KOPT-K1 (cell line): ENCODE measurements around the gene ZG16B.

Source experiments
- H3K27ac ChIP-seq: fragments of 200-600 bp; sonication (generic); 2 replicates; pipeline ENCODE4 v1.5.1; 2016; ENCODE audit warnings: antibody characterized with exemption, mild to moderate bottlenecking, low read depth, low read length; ENCODE audit not compliant: poor library complexity, severe bottlenecking
- H3K36me3 ChIP-seq: fragments of 200-600 bp; sonication (generic); 2 replicates; pipeline ENCODE4 v1.5.1; 2017; ENCODE audit warnings: antibody characterized with exemption, mild to moderate bottlenecking, low read length, moderate library complexity; ENCODE audit not compliant: insufficient read depth
- H3K9me3 ChIP-seq: fragments of 200-600 bp; sonication (generic); 2 replicates; pipeline ENCODE4 v1.5.1; 2017; ENCODE audit warnings: antibody characterized with exemption, low read length, mild to moderate bottlenecking; ENCODE audit not compliant: insufficient read depth, poor library complexity, severe bottlenecking

The ZG16B gene

GRCh38 chr16:2841606-2842339, 11.7 kb downstream of the ZG16B start:
- Histone ChIP-seq H3K36me3 (no peaks in the 10 kb centered on the region), H3K9me3 (no peaks in the 10 kb centered on the region), H3K27ac (no peak overlapping the region)

DNA sequence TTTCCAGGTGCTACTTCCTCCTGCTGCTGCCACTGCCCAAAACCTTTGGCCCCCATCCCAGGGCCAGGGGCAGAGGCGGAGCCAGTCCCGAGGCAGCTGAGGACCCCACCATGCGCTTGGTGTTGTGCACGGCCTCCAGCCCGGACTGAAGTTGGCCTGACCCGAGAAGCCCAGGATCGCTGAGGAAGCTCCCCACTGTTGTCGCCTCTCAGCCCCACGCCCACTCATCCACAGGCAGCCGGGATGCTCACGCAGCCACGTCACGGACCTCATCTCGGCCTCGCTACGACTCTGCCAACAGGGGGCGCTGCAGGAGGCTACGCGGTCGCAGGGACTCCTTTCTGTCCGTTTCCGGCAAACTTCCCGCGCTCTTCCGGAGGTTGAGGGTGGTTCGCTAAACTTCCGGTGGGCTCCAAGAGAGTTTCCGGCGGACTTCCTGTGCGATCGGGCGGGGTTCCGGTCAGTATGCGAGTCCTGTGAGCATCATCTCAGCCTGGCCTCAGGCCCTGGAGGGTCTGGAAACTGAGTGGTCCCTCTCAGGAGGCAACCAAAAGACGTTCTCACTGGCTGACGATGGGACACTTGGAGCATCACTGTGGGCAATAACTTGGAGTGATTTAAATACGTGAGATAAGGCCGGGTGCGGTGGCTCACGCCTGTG, 12.4 kb downstream of the ZG16B start:
- H3K27ac ChIP-seq, result no peak overlapping the region
- no peaks in the 10 kb centered on the region for H3K9me3 ChIP-seq
- H3K36me3 ChIP-seq, result no peaks in the 10 kb centered on the region

- no peaks in the 10 kb centered on the region for H3K36me3 ChIP-seq
- H3K27ac ChIP-seq, result no peak overlapping the region
- no peaks in the 10 kb centered on the region for H3K9me3 ChIP-seq
Measured at GRCh38 chr16:2843526-2843925, 13.4 kb downstream of the ZG16B start.

DNA sequence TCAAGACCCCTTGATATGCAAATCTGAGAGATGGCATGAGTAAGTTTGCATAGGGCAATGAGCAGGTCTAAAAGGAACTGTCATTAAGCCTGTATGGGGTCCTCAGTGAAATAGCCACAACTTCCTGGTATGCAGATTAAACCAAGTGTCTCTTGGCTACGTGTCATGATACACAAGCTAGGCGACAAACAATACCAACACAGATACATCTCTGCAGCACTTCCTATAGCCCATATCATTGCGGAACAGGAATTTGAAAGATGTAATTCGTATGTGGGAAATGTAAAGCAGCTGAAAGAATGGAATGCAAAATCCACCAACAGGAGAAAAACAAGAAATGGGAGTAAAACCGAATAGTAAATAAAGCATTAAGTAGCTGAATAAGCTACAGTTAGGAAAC, 15.0 kb downstream of the ZG16B start:
- Histone ChIP-seq H3K36me3 (no peaks in the 10 kb centered on the region), H3K9me3 (no peaks in the 10 kb centered on the region), H3K27ac (no peak overlapping the region)

DNA sequence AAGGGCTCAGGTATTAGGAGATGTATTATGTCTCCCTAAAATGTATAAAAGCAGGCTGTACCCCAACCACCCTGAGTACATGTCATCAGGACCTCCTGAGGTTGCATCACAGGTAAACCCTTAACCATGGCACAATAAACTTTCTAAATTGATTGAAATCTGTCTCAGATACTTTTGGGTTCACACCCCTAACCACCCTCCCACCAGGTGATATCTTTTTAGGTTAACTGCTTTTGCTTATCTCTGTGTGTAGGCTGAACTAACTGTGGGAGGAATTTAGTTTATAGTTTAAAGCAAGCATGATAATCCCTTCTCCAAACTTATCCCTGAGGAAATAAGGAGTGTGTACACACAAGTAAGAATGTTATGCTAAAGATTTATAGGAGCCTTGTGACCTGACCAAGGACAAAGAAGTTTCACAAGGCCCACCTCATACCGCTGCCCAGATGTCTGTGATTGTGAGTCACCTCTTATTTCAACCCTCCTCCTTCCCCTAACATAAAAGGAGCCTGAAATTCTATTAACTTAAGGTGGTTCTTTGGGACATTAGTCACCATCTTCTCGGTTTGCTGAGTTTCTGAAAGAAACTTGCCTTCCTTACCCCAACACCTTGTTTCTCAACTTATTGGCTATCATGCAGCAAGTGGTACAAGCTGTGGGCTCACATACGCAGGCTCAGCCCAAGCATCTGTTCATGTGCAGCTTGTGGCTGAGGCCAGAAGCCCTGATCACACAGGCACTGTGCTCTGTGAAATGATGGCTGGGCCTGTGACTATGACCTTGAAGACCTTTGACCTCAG, 16.6 kb downstream of the ZG16B start:
- Histone ChIP-seq H3K27ac (no peak overlapping the region), H3K9me3 (no peaks in the 10 kb centered on the region)

DNA sequence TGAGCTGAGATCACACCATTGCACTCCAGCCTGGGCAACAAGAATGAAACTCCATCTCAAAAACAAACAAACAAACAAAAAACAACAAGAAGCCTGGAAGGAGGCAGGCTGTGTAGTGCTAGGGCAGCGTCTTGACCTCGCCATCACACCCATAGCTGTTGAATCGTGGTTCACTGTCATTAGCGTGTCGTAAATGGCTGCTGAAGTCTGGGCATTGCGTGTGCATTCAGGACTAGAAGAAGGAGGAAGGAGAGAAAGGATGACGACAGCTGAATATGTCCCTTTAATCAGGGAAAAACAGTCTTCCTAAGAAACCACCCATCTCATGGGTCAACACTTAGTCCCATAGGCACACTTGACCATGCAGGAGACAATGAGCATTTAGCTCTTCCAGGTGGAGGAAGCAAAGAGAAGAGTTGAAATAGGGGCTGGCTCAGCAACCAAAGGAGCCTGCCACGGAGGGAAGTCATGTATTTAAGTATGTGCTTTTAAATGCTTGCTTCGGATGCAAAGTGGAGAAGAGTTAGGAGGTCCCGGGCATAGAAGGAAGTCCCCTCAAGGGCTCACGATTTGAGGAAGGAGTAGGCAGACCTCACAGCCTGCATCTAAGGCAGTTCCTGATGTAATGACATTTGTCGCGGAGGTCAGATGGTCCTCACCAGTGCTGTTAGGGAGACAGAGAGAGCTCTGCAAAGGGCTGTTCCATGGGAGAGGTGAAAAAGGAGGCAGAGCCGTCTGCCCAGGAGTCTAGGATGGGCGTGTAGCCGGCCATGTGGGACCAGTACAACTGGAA, 19.0 kb downstream of the ZG16B start:
- no peak overlapping the region for H3K27ac ChIP-seq
- H3K9me3 ChIP-seq, result peaks cover 3% of the 10 kb centered on the region
- no peaks in the 10 kb centered on the region for H3K36me3 ChIP-seq

More for the DNA sequence above, 16.6 kb downstream of the ZG16B start:
- no peaks in the 10 kb centered on the region for H3K36me3 ChIP-seq

GRCh38 chr16:2852003-2852730, 22.1 kb downstream of the ZG16B start:
- H3K27ac ChIP-seq, result no peak overlapping the region
- H3K9me3 ChIP-seq, result peaks cover 10% of the 10 kb centered on the region
- no peaks in the 10 kb centered on the region for H3K36me3 ChIP-seq

GRCh38 chr16:2852731-2853507, 22.8 kb downstream of the ZG16B start:
- Histone ChIP-seq H3K27ac (no peak overlapping the region), H3K9me3 (peaks cover 10% of the 10 kb centered on the region), H3K36me3 (no peaks in the 10 kb centered on the region)

DNA sequence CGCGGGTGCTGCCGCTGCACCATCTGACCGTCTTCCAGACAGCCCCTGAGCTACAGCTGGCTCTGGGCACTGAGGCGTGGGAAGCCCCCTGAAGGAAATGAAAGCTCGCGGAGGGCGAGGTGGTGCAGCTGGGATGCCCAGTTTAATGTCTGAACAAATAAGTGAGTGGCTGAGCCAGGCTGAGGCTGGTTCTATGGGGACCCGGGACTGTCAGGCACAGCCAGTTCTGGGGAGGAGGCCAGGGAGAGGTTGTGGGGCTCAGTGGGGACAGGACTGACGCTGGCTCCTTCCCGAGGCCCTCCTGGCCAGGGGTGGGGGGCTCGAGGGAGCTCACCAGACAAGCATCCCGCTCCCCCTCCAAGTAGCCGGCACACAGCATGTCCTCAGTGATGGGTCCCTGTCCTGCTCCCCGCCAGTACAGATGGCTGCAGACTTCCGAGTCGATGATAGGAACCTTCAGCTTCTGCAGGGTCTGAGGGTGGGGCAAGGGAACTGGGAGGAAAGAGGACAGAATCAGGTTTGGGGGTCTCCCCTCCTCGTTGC, 23.5 kb downstream of the ZG16B start:
- no peak overlapping the region for H3K27ac ChIP-seq

DNA sequence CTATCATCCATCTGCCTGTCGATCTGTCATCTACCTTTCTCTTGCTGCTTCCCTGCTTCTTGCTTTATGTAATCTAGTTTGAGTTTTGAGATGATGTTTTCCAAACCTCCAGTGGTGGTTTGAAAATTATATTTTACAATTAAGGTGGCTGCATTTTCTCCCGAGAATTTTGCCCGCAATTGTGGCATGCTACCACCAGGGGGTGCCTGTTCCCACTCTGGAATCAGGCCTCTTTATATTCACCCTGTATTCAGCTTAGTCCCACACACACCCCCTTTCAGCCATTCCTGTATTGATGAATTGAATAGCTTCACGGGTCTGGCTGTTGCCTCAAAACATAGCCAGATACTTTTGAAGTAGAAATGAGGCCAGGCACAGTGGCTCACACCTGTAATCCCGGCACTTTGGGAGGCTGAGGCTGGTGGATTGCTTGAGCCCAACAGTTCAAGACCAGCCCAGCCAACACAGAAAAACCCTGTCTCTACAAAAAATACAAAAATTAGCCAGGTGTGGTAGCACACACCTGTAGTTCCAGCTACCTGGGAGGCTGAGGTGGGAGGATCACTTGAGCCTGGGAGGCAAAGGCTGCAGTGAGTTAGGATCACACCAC, 24.7 kb downstream of the ZG16B start:
- Histone ChIP-seq H3K27ac (no peak overlapping the region), H3K9me3 (peaks cover 10% of the 10 kb centered on the region), H3K36me3 (no peaks in the 10 kb centered on the region)

More for the DNA sequence above, 23.5 kb downstream of the ZG16B start:
- peaks cover 10% of the 10 kb centered on the region for H3K9me3 ChIP-seq
- H3K36me3 ChIP-seq, result no peaks in the 10 kb centered on the region

DNA sequence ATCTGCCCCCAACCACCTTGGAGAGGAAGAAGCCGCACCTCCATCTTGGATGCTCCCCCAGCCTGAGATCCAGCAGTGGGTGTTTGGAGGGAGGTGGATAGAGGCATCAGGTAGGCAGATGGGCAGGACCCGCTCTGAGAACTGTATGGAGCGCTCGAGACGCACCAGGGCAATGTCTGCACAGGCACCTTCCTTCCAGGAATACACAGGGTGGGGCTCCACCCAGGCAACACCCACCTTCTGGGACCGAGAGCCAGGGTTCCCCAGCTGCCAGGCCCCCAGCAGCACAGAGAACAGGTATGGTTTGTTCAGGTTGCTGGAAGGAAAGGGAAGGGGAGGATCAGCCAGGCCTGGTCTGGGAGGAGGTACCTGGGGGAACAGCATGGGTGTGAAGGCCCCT, 25.4 kb downstream of the ZG16B start:
- H3K9me3 ChIP-seq, result peaks cover 12% of the 10 kb centered on the region
- no peaks in the 10 kb centered on the region for H3K36me3 ChIP-seq
- H3K27ac ChIP-seq, result no peak overlapping the region

DNA sequence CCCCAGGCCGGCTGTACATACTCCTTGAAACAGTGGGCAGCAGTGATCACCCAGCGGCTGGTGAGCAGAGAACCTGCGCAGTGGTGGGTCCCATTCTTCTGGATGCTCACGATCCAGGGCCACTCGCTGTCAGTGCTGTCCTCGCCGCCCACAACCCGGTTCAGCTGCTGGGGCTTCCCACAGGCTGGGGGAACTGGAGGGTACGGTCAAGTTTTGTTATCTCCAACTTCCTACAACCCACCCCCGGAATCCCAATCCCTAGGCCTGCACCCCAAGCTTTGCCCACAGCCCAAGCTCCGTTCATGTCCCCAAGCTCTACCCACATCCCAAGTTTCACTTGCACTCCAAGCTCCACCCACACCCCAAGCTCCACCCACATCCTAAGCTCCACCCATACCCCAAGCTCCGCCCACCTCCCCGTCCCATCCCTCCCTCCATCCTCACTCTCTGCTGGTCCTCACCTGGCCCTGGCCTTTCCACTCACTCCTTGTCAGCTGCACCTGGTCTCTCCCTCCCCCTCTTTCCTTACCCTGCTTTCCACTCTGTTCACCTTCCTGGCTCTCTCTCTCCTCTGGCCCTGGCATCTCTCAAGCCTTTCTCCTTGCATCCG, 26.1 kb downstream of the ZG16B start:
- peaks cover 18% of the 10 kb centered on the region for H3K9me3 ChIP-seq
- H3K27ac ChIP-seq, result no peak overlapping the region
- no peaks in the 10 kb centered on the region for H3K36me3 ChIP-seq
